Measurements from ENCODE around the gene SPDYE6. TPM values are rescaled to one million over a fixed set of nuclear protein-coding genes. Genes with fewer than 3 reads are reported as not detected.
"Not testable (repeated sequence)": the region's sequence is repeated elsewhere in the genome, so short reads cannot be mapped to it uniquely, and the experiment has no call there.

SPDYE6 gene, protein sequence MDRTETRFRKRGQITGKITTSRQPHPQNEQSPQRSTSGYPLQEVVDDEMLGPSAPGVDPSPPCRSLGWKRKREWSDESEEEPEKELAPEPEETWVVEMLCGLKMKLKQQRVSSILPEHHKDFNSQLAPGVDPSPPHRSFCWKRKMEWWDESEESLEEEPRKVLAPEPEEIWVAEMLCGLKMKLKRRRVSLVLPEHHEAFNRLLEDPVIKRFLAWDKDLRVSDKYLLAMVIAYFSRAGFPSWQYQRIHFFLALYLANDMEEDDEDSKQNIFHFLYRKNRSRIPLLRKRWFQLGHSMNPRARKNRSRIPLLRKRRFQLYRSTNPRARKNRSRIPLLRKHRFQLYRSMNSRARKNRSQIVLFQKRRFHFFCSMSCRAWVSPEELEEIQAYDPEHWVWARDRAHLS
- not detected for total RNA-seq

GRCh38 chr7:102356344-102356743 is at the start of gene SPDYE6:
Gene SPDYE6, minus strand, starts transcription at chr7:102356444. Its CDS starts 421 bp downstream, at chr7:102356023.
- not testable (repeated sequence) for ATAC-seq, H3K9me3 ChIP-seq, H3K27me3 ChIP-seq, H3K27ac ChIP-seq, H3K36me3 ChIP-seq, H3K4me1 ChIP-seq, H3K4me3 ChIP-seq
- WGBS, 2 donors (ENCODE audit: low coverage in 1 of 2), result no CpG with 5 or more reads among the region's 6 CpGs

GRCh38 chr7:102404862-102405188 is 48.6 kb upstream of the SPDYE6 start:
- 67 to 100% methylated on average over 2 of the region's 5 CpGs for whole genome bisulfite sequencing, 2 donors (ENCODE audit: low coverage in 1 of 2)

DNA sequence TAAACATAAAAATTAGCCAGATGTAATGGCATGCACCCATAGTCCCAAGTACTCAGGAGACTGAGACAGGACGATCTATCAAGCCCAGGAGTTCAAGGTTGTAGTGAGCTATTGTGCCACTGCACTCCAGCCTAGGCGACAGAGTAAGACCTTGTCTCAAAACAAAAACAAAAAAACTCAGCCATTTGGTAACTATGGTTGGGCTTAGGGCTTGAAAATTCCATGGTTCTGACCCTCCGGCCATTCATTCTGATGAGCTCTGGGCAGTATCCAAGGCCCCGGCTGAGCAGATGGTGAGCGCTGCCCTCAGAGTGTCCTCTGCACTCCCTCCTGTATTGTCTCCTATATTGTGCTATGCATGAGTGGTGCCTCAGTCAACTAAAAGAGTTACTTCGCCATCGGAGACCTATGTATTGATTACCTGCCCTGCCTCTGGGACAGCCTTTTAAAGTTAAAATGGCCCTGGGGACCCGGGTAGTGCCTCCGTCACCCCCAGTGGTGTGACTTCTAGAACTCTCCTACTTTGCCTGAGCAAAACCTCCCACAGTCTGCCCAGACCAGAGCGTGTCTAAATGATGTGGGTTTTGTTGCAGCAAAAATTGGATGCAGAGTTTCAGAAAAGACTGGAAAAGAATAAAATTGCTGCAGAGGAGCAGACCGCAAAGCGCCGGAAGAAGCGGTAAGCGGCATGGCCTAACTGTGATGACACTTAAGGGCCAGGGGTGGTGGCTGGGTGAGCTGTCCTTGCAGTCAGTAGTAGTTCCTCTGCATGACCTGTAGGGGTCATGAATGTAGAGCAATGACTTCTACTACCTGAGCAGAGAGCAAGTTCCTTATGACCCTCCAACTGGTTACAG is 48.0 kb upstream of the SPDYE6 start:
- peak; percentile 63 for ATAC-seq
- Histone ChIP-seq H3K9me3 (no peaks in the 10 kb centered on the region), H3K4me3 (no peak overlapping the region), H3K4me1 (no peaks in the 10 kb centered on the region), H3K27me3 (no peaks in the 10 kb centered on the region), H3K36me3 (peaks cover 0 to 100% of the 10 kb centered on the region in 2 donors), H3K27ac (no peak overlapping the region)
- WGBS, 2 donors (ENCODE audit: low coverage in 1 of 2), result 64 to 68% methylated on average over 7 to 10 of the region's 15 CpGs
- TF ChIP-seq POLR2AphosphoS5 (IDR thresholded peaks at IDR 0.05) (no peak), EP300 (IDR thresholded peaks at IDR 0.05) (no peak), POLR2A (IDR thresholded peaks at IDR 0.05) (no peak)
- TF ChIP-seq, protein P1, sequence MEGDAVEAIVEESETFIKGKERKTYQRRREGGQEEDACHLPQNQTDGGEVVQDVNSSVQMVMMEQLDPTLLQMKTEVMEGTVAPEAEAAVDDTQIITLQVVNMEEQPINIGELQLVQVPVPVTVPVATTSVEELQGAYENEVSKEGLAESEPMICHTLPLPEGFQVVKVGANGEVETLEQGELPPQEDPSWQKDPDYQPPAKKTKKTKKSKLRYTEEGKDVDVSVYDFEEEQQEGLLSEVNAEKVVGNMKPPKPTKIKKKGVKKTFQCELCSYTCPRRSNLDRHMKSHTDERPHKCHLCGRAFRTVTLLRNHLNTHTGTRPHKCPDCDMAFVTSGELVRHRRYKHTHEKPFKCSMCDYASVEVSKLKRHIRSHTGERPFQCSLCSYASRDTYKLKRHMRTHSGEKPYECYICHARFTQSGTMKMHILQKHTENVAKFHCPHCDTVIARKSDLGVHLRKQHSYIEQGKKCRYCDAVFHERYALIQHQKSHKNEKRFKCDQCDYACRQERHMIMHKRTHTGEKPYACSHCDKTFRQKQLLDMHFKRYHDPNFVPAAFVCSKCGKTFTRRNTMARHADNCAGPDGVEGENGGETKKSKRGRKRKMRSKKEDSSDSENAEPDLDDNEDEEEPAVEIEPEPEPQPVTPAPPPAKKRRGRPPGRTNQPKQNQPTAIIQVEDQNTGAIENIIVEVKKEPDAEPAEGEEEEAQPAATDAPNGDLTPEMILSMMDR (IDR thresholded peaks at IDR 0.05), result peak; percentile 28 to 56 (median 43)

More at GRCh38 chr7:102404862-102405188, 48.6 kb upstream of the SPDYE6 start:
- H3K27me3 ChIP-seq, H3K4me1 ChIP-seq, H3K4me3 ChIP-seq, ATAC-seq, H3K9me3 ChIP-seq, H3K27ac ChIP-seq: not testable (repeated sequence)
- H3K36me3 ChIP-seq, result peaks cover 0 to 100% of the 10 kb centered on the region in 2 donors

DNA sequence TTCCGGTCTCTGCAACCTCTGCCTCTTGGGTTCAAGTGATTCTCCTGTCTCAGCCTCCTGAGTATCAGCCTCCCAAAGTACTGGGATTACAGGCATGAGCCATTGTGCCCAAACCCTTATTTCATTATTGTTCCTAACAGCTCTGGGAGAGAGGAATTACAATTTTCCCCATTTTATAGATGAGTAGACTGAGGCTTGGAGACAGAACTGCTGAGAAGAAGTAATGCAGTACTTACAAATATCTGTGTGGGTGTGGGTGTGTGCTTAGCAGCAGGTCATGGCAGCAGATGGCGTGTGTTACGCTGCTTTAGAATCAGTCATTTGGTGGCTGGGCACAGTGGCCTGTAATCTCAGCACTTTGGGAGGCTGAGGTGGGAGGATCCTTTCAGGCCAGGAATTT is 47.3 kb upstream of the SPDYE6 start:
- no peak overlapping the region for H3K27ac ChIP-seq
- ATAC-seq, result no peak
- H3K4me3 ChIP-seq, result no peak overlapping the region
- no peaks in the 10 kb centered on the region for H3K4me1 ChIP-seq
- H3K27me3 ChIP-seq, result no peaks in the 10 kb centered on the region
- 96 to 100% methylated on average over 3 of the region's 3 CpGs for WGBS, 2 donors (ENCODE audit: low coverage in 1 of 2)
- no peak for TF ChIP-seq EP300 (IDR thresholded peaks at IDR 0.05)
- TF ChIP-seq, protein P1 (IDR thresholded peaks at IDR 0.05), result no peak
- TF ChIP-seq POLR2A (IDR thresholded peaks at IDR 0.05), result no peak
- TF ChIP-seq POLR2AphosphoS5 (IDR thresholded peaks at IDR 0.05), result no peak
- peaks cover 0 to 100% of the 10 kb centered on the region in 2 donors for H3K36me3 ChIP-seq
- H3K9me3 ChIP-seq, result no peaks in the 10 kb centered on the region

GRCh38 chr7:102400360-102400759 is 44.1 kb upstream of the SPDYE6 start:
- Histone ChIP-seq H3K4me3 (no peak overlapping the region), H3K27me3 (no peaks in the 10 kb centered on the region), H3K9me3 (no peaks in the 10 kb centered on the region), H3K4me1 (peaks cover 0 to 26% (median 6%) of the 10 kb centered on the region in 3 donors), H3K27ac (no peak overlapping the region), H3K36me3 (peaks cover 0 to 68% of the 10 kb centered on the region in 2 donors)
- ATAC-seq, result no peak
- 73 to 88% methylated on average over 5 of the region's 5 CpGs for WGBS, 2 donors (ENCODE audit: low coverage in 1 of 2)
- TF ChIP-seq, protein P1 (IDR thresholded peaks at IDR 0.05), result no peak
- TF ChIP-seq EP300 (IDR thresholded peaks at IDR 0.05), result no peak
- TF ChIP-seq POLR2A (IDR thresholded peaks at IDR 0.05), result no peak
- TF ChIP-seq POLR2AphosphoS5 (IDR thresholded peaks at IDR 0.05), result no peak
